ENCODE measurements around the gene DCPS. TPM values are rescaled to one million over a fixed set of nuclear protein-coding genes. Genes with fewer than 3 reads are reported as not detected.
A peak's percentile ranks its signal among the peaks of the same experiment; 100 is the strongest.
"Not testable (repeated sequence)": the region's sequence is repeated elsewhere in the genome, so short reads cannot be mapped to it uniquely, and the experiment has no call there.

Gene DCPS
- total RNA-seq, 1 experiment from 2014 or later, result 48.3 TPM

GRCh38 chr11:126282736-126283591, 20.9 kb upstream of the DCPS start, which contains the start of gene TIRAP:
Gene TIRAP (plus strand): TSS chr11:126283093. CDS start chr11:126290895, 7,802 bp downstream.
- peak; percentile 76 for DNase-seq (ENCODE audit: low spot score)
- in situ Hi-C loops (cut with HindIII; ENCODE audit: low sequenced_read_pairs), result no loop called here

DNA sequence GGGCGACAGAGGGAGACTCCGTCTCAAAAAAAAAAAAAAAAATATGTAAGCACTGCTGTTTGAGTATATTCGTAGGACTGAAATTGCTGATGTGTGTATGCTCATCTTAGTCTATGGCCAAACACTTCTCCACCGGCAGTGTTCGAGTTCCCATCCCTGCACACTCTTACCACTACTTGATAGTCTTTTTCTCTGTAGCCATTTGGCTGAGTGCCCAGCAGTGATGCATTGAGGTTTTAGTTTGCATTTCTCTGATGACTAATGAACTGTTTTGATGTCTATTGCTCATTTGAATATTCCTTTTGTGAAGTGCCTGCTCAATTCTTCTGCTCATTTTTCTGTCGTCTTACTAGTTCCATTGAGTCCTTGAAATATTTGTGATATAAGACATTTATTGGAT, 19.0 kb upstream of the DCPS start:
- peak; percentile 30 for DNase-seq (ENCODE audit: low spot score)

GRCh38 chr11:126288237-126288636, 15.6 kb upstream of the DCPS start:
- in situ Hi-C loops (cut with HindIII; ENCODE audit: low sequenced_read_pairs), result no loop called here
- no peak for DNase-seq (ENCODE audit: low spot score)

More for the DNA sequence above, 19.0 kb upstream of the DCPS start:
- in situ Hi-C loops (cut with HindIII; ENCODE audit: low sequenced_read_pairs), result no loop called here

- DNase-seq (ENCODE audit: low spot score), result no peak
Measured at GRCh38 chr11:126290887-126291286, 13.0 kb upstream of the DCPS start.

DNA sequence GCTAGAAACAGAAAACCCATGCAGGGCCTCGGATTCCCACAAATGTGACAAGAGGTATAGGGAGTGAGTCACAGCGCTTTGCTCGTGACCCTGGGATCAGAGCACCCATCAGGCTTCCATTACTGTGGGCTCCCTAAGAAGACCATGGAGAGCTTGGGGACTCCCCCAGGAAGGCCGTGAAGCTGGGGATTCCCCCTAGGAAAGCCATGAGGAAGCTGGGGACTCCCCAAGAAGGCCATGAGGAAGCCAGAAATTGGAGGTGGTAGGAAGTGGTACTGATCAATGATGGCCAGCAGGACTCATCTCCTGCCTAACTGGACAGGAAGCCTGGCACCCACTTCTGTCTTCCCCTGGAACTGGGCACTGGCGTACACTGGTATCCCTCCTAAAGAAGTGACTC, 10.1 kb upstream of the DCPS start:
- in situ Hi-C loops (cut with HindIII; ENCODE audit: low sequenced_read_pairs), result no loop called here
- DNase-seq (ENCODE audit: low spot score), result no peak

More at GRCh38 chr11:126290887-126291286, 13.0 kb upstream of the DCPS start:
- in situ Hi-C loops (cut with HindIII; ENCODE audit: low sequenced_read_pairs), result no loop called here

- no peak for DNase-seq (ENCODE audit: low spot score)
- in situ Hi-C loops (cut with HindIII; ENCODE audit: low sequenced_read_pairs), result no loop called here
Measured at GRCh38 chr11:126297004-126297403, 6.9 kb upstream of the DCPS start.

- in situ Hi-C loops (cut with HindIII; ENCODE audit: low sequenced_read_pairs), result no loop called here
- DNase-seq (ENCODE audit: low spot score), result no peak
Measured at GRCh38 chr11:126304457-126305075, 706 bp downstream of the DCPS start.

DNA sequence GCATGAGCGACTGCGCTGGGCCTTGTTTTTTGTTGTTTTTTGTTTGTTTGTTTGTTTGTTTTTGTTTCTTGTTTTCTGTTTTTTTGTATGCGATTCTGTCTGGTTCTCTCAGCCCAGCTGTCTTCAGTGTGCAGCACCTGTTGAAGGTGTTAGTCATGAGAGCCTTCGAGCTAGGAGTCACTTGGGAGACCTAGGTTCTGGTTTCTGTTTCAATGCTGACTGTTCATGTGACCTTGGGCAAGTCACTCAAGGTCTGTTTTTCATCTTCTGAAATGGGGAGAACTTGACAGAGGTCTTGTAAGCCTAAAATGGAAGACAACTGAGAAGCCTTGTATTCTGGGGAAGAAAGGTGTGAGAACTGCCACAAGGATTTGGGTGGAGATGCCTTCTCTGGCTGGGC, 1.8 kb downstream of the DCPS start:
- DNase-seq (ENCODE audit: low spot score), result no peak
- in situ Hi-C loops (cut with HindIII; ENCODE audit: low sequenced_read_pairs), result no loop called here

DNA sequence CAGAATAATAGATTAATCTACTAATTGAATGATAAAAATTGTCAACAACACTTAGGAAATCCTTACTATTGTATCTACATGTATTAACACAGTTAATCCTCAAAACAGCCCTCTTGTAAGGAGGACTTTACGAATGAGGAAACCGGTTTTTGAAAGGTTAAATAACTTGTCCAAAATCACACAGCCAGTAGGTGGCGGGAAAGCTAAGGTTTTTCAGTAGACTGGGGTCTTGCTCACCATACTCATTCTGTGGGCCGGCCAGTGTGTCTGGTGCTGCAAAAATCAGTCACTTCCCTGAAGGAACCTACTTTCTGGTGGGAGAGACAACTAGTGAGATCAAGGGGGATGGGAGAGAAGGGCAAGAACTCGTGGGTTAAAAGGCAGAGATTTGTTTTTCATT, 3.8 kb downstream of the DCPS start:
- DNase-seq (ENCODE audit: low spot score), result peak; percentile 49
- in situ Hi-C loops (cut with HindIII; ENCODE audit: low sequenced_read_pairs), result no loop called here

DNA sequence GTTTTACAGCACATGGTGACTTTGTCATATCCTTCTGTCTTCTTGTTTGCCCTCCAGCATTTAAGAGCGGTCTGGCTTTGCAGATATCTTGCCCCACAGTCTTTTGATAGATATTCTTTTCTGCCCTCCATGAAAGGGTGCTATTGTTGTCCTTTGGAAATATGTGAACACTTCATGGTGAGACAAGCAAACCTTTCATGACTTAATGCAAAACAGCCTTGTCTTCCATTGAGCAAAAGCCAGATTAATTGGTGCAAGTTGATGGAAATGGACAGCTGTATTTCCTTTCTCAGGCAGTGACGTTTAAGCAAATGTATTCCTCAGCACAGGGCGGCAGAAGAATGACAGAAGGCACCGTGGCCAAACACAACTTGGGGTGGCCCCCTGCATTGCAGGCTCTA, 4.4 kb downstream of the DCPS start:
- in situ Hi-C loops (cut with HindIII; ENCODE audit: low sequenced_read_pairs), result no loop called here
- no peak for DNase-seq (ENCODE audit: low spot score)

DNA sequence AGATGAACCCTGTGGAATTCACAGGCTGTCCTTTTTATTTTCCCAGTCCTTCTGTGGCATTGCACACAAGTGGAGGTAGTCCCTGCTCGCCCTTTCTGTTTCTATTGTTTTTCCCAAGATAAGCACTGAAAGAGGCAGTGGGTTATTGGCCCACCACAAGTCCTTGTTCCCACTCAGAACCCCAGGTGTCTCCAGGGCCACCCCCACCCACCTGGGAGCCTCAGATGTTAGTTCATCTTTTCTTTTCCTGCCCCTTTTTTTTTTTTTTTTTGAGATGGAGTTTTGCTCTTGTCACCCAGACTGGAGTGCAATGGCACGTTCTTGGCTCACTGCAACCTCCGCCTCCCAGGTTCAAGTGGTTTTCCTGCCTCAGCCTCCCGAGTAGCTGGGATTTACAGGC, 4.9 kb downstream of the DCPS start:
- in situ Hi-C loops (cut with HindIII; ENCODE audit: low sequenced_read_pairs); DNase-seq (ENCODE audit: low spot score): not testable (repeated sequence)

DNA sequence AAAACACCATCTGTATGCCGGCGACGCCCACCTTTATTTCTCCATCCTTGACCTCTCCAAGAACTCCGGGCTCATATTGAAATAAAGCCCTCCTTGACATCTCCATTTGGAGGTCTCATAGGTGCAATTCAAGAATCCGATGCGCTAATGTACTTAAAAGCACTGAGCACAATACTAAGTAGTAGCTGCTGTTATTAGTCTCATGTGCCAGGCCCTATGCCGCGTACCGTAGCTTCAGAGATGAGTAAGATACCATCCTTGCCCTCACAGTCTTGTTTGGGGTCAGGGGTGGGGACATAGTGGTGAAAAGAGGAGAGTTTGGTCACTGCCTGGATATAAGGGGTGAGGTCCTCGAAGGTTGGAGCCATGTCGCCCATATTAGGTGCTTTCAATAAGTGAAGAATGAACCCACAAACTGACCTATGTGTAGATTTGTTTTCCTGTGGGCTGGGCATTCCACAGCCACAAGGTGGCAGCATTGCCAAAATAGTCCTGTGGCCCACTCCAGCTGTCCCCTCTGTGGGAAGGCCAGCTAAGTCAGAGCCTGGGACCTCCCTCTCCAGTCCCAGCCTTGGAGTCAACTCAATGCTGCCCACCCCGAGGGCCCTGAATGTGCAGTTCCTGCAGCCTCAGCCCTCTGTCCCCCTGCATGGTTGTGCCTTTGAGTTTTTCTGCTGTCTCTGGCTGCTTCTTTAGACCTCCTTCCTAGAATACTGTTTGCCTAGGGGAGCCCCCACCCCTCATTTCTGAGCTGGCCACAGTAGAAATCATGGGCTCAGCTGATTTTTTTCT, 6.5 kb downstream of the DCPS start:
- peak; percentile 80 for DNase-seq (ENCODE audit: low spot score)
- in situ Hi-C loops (cut with HindIII; ENCODE audit: low sequenced_read_pairs), result no loop called here

- in situ Hi-C loops (cut with HindIII; ENCODE audit: low sequenced_read_pairs), result no loop called here
- no peak for DNase-seq (ENCODE audit: low spot score)
Measured at GRCh38 chr11:126310992-126311310, 7.1 kb downstream of the DCPS start.

DNA sequence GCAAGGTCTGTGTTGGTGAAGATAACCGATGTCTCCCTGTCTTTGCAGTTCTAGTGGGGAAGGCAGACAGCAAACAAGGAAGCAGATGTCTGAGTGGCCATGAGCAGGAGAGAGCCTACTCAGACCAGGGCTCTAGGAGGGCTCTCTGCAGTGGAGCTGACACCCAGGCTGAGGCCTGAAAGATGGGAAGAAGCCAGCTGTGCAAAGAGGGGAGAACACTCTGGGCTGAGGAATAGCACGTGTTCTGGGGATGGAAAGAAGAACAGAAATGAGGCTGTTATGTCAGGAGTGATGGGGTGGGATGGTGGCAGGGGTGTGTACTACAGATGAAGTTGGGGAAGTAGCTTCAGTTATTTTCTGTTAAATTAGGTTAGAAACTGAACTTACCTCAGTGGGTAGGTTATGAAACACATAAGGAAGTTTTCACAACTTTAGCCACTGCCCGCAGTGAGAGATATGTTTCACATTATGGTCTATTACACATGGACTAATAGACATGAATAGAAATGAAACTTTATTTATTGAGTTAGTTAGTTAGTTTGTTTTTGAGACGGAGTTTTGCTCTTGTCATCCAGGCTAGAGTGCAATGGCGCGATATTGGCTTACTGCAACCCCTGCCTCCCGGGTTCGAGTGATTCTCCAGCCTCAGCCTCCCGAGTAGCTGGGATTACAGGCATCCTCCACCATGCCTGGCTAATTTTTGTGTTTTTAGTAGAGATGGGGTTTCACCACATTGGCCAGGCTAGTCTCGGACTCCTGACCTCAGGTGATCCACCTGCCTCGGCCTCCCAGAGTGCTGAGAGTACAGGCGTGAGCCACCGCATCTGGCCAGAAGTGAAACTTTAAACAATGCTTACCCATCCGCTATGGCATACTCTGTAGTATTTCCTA, 7.8 kb downstream of the DCPS start:
- DNase-seq (ENCODE audit: low spot score), result no peak
- in situ Hi-C loops (cut with HindIII; ENCODE audit: low sequenced_read_pairs), result no loop called here

DNA sequence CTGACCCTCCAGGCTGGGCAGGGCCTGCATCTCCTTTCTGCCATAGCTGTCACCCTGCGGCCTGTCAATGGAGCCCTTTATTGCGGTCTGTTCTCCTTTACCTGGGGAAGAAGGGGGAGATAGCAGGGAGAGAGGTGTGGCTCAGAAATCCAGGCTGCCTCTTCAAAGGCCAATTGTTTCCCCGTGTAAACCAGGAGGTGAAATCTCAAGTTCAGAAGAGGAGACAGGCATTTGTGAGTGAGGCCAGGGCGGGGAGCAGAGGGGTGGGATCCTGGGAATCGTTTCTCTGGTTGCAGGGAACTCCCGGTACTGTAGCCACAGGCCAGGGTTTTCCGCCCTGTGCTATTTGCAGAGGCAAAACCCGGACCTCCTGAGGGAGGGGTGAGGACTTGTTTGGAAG, 9.1 kb downstream of the DCPS start:
- DNase-seq (ENCODE audit: low spot score), result no peak
- in situ Hi-C loops (cut with HindIII; ENCODE audit: low sequenced_read_pairs), result no loop called here

DNA sequence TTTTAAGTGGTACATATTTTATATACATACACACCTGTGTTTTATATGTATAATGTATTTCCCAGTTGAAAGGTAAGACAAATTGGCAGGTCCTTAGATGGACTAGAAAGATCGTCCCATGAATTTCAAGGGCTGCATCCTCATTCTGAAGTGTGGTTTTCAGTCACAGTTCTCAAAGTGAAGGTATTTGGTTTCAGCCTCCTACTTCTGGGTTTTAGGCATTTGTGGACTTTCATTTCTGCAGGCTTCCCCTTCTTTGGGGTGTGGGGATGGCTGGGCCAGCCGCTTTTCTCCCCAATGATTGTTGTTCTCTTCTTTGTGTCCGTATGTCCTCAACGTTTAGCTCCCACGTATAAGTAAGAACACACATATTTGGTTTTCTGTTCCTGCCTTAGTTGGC, 10.0 kb downstream of the DCPS start:
- in situ Hi-C loops (cut with HindIII; ENCODE audit: low sequenced_read_pairs), result no loop called here
- DNase-seq (ENCODE audit: low spot score), result no peak

GRCh38 chr11:126317432-126317755, 13.5 kb downstream of the DCPS start:
- in situ Hi-C loops (cut with HindIII; ENCODE audit: low sequenced_read_pairs), result no loop called here
- DNase-seq (ENCODE audit: low spot score), result no peak

DNA sequence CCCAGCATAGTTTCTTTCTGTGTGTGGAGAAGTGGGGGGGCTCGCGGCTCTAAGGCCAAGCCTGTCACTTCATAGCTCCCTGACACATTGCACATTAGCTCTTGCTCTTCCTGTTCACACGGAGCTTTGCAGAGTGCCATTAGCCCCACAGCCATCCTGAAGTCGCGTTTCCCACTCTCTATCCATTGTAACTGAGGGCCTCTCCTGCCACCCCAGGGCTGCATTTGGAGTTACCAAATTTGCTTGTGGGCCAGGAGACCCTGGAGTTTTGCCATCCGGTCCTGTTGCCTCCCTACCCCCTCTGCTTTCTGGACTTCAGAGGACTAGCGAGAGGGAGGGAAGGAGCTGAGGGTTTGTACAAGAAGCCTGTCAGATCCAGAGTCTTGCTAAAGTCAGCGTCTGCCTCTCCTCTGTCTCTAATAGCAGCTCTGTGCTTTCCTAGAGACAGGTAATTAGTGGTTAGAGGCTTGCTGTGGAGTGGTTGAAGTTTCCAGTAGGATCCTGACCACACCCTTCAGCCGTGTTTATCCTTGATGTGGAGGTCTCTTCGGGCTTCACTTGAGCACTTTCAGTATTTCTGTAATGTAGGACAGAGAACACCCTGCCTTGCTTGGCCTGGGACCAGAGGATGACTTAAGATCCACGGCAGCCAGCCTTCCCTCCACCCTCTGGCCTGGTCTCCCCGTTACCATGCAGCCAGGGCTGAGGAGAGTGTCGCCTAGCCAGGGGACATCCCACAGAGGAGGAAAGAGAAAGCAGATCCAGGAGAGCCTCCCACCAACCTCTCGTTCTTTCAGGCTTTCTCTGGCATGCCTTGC, 14.1 kb downstream of the DCPS start:
- in situ Hi-C loops (cut with HindIII; ENCODE audit: low sequenced_read_pairs), result no loop called here

More for the DNA sequence above, 14.1 kb downstream of the DCPS start:
- peak; percentile 90 for DNase-seq (ENCODE audit: low spot score)
